ENCODE results near the gene AGAP5. TPM values are rescaled to one million over a fixed set of nuclear protein-coding genes. Genes with fewer than 3 reads are reported as not detected.

The AGAP5 gene
- total and polyA plus RNA-seq, 10 of the 15 experiments (the other 5 are each of a cell fraction or from before 2014, with no cell fraction given), result 0.68 to 8.5 (median 6.7) TPM; not detected in 1

- peak; percentile 72 for TF ChIP-seq CUX1 (IDR thresholded peaks at IDR 0.05; ENCODE audit: insufficient replicate concordance, low read depth, low read length)
- TF ChIP-seq ZZZ3 (IDR thresholded peaks at IDR 0.05; ENCODE audit: control insufficient read depth, insufficient read length, low read depth), result no peak
- TF ChIP-seq HDAC2 (IDR thresholded peaks at IDR 0.05), result no peak
- no peak for TF ChIP-seq ZBTB33 (IDR thresholded peaks at IDR 0.05)
- no peak for TF ChIP-seq MTA3 (IDR thresholded peaks at IDR 0.05; ENCODE audit: borderline replicate concordance, low read length)
- TF ChIP-seq LARP7 (IDR thresholded peaks at IDR 0.05), result no peak
- no peak for TF ChIP-seq ESRRA (IDR thresholded peaks at IDR 0.05; ENCODE audit: low read length)
- no peak for TF ChIP-seq KLF5 (IDR thresholded peaks at IDR 0.05; ENCODE audit: partially characterized antibody)
- no peak for TF ChIP-seq IRF5 (IDR thresholded peaks at IDR 0.05; ENCODE audit: borderline replicate concordance)
- peak; percentile 43 for TF ChIP-seq SMAD1 (IDR thresholded peaks at IDR 0.05; ENCODE audit: low read depth, partially characterized antibody)
- peak; percentile 98 for TF ChIP-seq RUNX3 (IDR thresholded peaks at IDR 0.05; ENCODE audit: low read length)
- no peak for TF ChIP-seq MYB (IDR thresholded peaks at IDR 0.05; ENCODE audit: borderline replicate concordance, low read depth, low read length)
- no peak for TF ChIP-seq YBX1 (IDR thresholded peaks at IDR 0.05)
- TF ChIP-seq SREBF2 (IDR thresholded peaks at IDR 0.05; ENCODE audit: low read length), result no peak
- no peak for TF ChIP-seq GABPA (IDR thresholded peaks at IDR 0.05; ENCODE audit: low read depth)
- no peak for TF ChIP-seq JUND (IDR thresholded peaks at IDR 0.05; ENCODE audit: low read depth, low read length)
- TF ChIP-seq CHD2 (IDR thresholded peaks at IDR 0.05; ENCODE audit: borderline replicate concordance, low read depth, low read length), result no peak
- no peak for TF ChIP-seq E2F4 (IDR thresholded peaks at IDR 0.05; ENCODE audit: low read depth, low read length)
- TF ChIP-seq POLR2AphosphoS2 (IDR thresholded peaks at IDR 0.05; ENCODE audit: low read depth, low read length), result no peak
- TF ChIP-seq MEF2B (IDR thresholded peaks at IDR 0.05; ENCODE audit: partially characterized antibody, poor library complexity, severe bottlenecking), result peak; percentile 83
- no peak for TF ChIP-seq POLR2AphosphoS5 (IDR thresholded peaks at IDR 0.05; ENCODE audit: low read length)
- TF ChIP-seq ZBED1 (IDR thresholded peaks at IDR 0.05; ENCODE audit: borderline replicate concordance), result 0 out of 2 replicates have a peak, but pooled peaks have one; percentile 53
Measured at GRCh38 chr10:73650537-73651331, 47.2 kb downstream of the AGAP5 start (continued).
